Loucy (cell line): Measurements from ENCODE around the gene BCAS1.

ENCODE experiments used
- H2AFZ ChIP-seq: fragments of 200-600 bp; sonication (generic); 2 replicates; pipeline ENCODE4 v1.6.0; 2016; ENCODE audit warnings: antibody characterized with exemption, mild to moderate bottlenecking, low read length, moderate library complexity
- H3F3A ChIP-seq: fragments of 200-600 bp; 2 replicates; pipeline ENCODE4 v1.6.0; 2016; ENCODE audit warnings: antibody characterized with exemption, low read depth, mild to moderate bottlenecking
- H3K27me3 ChIP-seq: fragments of 200-600 bp; sonication (generic); 2 replicates; pipeline ENCODE4 v1.6.1; 2014; ENCODE audit warnings: low read length, mild to moderate bottlenecking; ENCODE audit not compliant: insufficient read depth, poor library complexity, severe bottlenecking
- H3K36me3 ChIP-seq: fragments of 200-600 bp; sonication (generic); 2 replicates; pipeline ENCODE4 v1.6.1; 2016; ENCODE audit warnings: low read length; ENCODE audit not compliant: insufficient read depth
- H3K4me1 ChIP-seq: fragments of 200-600 bp; sonication (generic); 2 replicates; pipeline ENCODE4 v1.5.1; 2014; ENCODE audit warnings: low read length, mild to moderate bottlenecking; ENCODE audit not compliant: insufficient read depth, poor library complexity, severe bottlenecking
- H3K4me2 ChIP-seq: fragments of 200-600 bp; sonication (generic); 2 replicates; pipeline ENCODE4 v1.6.0; 2014; ENCODE audit warnings: antibody characterized with exemption, low read length, low read depth, mild to moderate bottlenecking; ENCODE audit not compliant: poor library complexity, severe bottlenecking
- H3K4me3 ChIP-seq: fragments of 200-600 bp; sonication (generic); 2 replicates; pipeline ENCODE4 v1.5.1; 2014; ENCODE audit warnings: low read length, mild to moderate bottlenecking, mixed read lengths; ENCODE audit not compliant: poor library complexity, severe bottlenecking
- H3K79me2 ChIP-seq: fragments of 200-600 bp; sonication (generic); 2 replicates; pipeline ENCODE4 v1.6.1; 2014; ENCODE audit warnings: low read length; ENCODE audit not compliant: insufficient read depth
- H3K9ac ChIP-seq: fragments of 200-600 bp; sonication (generic); 2 replicates; pipeline ENCODE4 v1.6.0; 2014; ENCODE audit warnings: mild to moderate bottlenecking, low read depth, low read length, moderate library complexity; ENCODE audit not compliant: poor library complexity, severe bottlenecking
- H3K9me2 ChIP-seq: fragments of 200-600 bp; sonication (generic); replicated peaks from 2 replicates; pipeline ENCODE4 v1.6.1; 2016; ENCODE audit warnings: low read depth, low read length, mixed read lengths
- H3K9me3 ChIP-seq: fragments of 200-600 bp; sonication (generic); 2 replicates; pipeline ENCODE4 v1.6.1; 2014; ENCODE audit warnings: mild to moderate bottlenecking, antibody characterized with exemption, low read length, low read depth; ENCODE audit not compliant: insufficient read depth
- H4K20me1 ChIP-seq: fragments of 200-600 bp; sonication (generic); 2 replicates; pipeline ENCODE4 v1.6.0; 2014; ENCODE audit warnings: antibody characterized with exemption, low read length, mild to moderate bottlenecking; ENCODE audit not compliant: insufficient read depth, poor library complexity, severe bottlenecking
- CTCF ChIP-seq: fragments of 200-600 bp; sonication (generic); conservative IDR thresholded peaks from 2 replicates; pipeline ENCODE4 v1.5.1; 2014; ENCODE audit warnings: mild to moderate bottlenecking, antibody characterized with exemption, low read length
- EZH2phosphoT487 ChIP-seq: fragments of 200-600 bp; IDR thresholded peaks from 2 replicates; pipeline ENCODE4 v1.6.1; 2018; ENCODE audit warnings: antibody characterized with exemption, mild to moderate bottlenecking, moderate library complexity, borderline replicate concordance

BCAS1 gene

GRCh38 chr20:53937929-53938367 is 132.4 kb downstream of the BCAS1 start:
- Histone ChIP-seq H3K4me3 (no peak overlapping the region), H2AFZ (no peak overlapping the region), H3K9me3 (no peaks in the 10 kb centered on the region), H3K27me3 (no peaks in the 10 kb centered on the region), H3K9me2 (no peaks in the 10 kb centered on the region), H4K20me1 (no peaks in the 10 kb centered on the region), H3K79me2 (no peaks in the 10 kb centered on the region), H3K4me2 (no peak overlapping the region), H3K4me1 (peaks cover 55% of the 10 kb centered on the region), H3F3A (peaks cover 7% of the 10 kb centered on the region), H3K36me3 (no peaks in the 10 kb centered on the region), H3K9ac (no peak overlapping the region)
- TF ChIP-seq EZH2phosphoT487 (no peak), CTCF (no peak)

GRCh38 chr20:53937339-53937741 is 133.1 kb downstream of the BCAS1 start:
- H3K36me3 ChIP-seq: no peaks in the 10 kb centered on the region
- H3K4me2 ChIP-seq: no peak overlapping the region
- H3K9ac ChIP-seq: no peak overlapping the region
- no peak overlapping the region for H3K4me3 ChIP-seq
- TF ChIP-seq EZH2phosphoT487 (no peak), CTCF (no peak)
- no peaks in the 10 kb centered on the region for H3K9me2 ChIP-seq
- H3F3A ChIP-seq: peaks cover 7% of the 10 kb centered on the region
- H3K4me1 ChIP-seq: peaks cover 51% of the 10 kb centered on the region
- no peak overlapping the region for H2AFZ ChIP-seq
- no peaks in the 10 kb centered on the region for H3K79me2 ChIP-seq
- H3K9me3 ChIP-seq: no peaks in the 10 kb centered on the region
- H3K27me3 ChIP-seq: no peaks in the 10 kb centered on the region
- H4K20me1 ChIP-seq: no peaks in the 10 kb centered on the region

GRCh38 chr20:53935344-53936084 is 134.9 kb downstream of the BCAS1 start:
- Histone ChIP-seq H3K36me3 (no peaks in the 10 kb centered on the region), H3K9me3 (no peaks in the 10 kb centered on the region), H3K4me1 (peaks cover 59% of the 10 kb centered on the region), H2AFZ (no peak overlapping the region; the same call in 1 of the 2 replicates), H3K4me2 (peak overlapping the region; percentile 64), H3K9ac (peak overlapping the region; percentile 59), H3K9me2 (no peaks in the 10 kb centered on the region), H3K79me2 (no peaks in the 10 kb centered on the region), H3F3A (peaks cover 7% of the 10 kb centered on the region), H3K27me3 (no peaks in the 10 kb centered on the region), H4K20me1 (no peaks in the 10 kb centered on the region), H3K4me3 (peak overlapping the region; percentile 56)
- TF ChIP-seq EZH2phosphoT487 (no peak), CTCF (no peak)
